ENCODE data around the gene EML1. TPM values are rescaled to one million over a fixed set of nuclear protein-coding genes. Genes with fewer than 3 reads are reported as not detected.

The EML1 gene
- total RNA-seq, 1 donor from 2014 or later, result 92.9 TPM

DNA sequence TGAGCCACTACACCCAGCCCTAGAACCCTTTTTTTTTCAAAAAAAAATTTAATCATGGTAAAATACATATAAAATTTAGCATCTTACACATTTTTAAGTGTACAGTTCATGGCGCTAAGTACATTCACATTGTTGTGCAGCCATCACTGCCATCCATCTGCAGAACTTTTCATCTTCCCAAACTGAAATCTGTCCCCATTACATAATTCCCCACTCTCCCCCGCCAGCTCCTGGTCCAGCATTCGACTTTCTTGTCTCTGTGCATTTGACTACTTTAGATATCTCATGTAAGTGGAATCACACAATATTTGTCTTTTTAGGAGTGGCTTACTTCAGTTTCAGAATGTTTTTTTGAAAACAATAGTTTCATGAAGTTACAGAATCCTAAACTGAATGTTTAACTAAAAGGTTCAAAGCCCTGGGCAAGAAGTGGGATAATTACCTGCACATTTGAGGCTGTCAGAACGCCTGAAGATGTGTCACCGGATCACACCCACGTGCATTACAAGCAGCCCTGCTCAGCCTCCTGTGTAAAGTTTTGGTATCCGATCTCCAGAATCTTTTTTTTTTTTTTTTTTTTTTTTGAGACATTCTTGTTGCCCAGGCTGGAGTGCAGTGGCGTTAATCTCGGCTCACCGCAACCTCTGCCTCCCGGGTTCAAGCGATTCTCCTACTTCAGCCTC is 12.7 kb downstream of the EML1 start:
- no peak for DNase-seq

DNA sequence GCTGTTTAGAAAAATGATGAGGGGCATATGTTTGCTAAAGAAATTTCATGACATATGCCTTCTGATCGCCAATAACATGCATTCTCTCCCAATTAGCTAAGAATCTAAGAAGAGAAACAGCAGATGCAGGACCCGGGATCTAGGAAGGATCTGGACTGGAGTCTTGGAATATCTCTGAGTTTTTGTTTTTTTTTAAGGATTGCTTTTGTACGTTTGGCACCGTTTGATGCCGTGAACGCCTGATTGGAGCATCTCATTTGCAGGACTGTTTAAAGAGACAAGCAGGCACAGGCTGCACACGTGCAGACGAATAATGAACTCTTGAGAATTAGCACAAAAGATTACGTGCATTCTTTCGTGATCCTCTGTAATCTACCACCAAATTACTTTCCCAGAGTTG is 13.6 kb downstream of the EML1 start:
- DNase-seq, result peak; percentile 78

DNA sequence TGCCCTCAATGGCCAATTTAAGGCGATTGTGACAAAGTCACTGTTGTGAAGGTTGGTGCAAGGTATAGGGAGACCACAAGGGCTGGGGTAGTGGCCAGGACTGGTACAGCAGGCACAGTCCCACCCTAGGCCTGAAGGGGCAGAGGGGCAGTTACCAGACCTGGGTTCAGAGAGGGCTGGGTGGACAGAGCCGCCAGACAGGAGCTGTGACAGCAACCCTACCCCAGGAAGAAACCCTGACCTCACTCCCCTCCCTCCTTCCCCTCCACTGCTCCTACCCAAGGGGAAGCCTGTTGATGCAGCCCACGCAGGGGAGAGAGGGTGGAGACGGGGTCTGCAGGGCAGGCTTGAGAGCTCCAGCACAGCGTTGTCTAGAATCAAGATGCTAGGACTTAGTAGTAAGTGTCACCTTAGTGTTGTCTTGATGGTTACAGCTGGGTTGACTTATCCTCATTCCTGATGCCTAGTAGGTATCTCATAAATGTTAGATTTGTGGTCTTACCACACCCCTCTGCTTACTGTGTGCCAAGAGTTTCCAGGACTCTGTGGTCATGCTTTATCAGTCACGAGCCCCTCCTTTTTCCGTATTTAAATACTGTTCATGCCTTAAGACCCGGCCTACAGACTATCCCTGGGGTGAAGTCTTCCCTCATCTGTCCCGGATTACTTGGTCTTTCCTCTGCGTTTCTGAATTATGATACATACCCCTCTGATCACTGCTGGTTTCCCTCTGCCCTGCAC is 14.4 kb downstream of the EML1 start:
- DNase-seq, result peak; percentile 27

DNA sequence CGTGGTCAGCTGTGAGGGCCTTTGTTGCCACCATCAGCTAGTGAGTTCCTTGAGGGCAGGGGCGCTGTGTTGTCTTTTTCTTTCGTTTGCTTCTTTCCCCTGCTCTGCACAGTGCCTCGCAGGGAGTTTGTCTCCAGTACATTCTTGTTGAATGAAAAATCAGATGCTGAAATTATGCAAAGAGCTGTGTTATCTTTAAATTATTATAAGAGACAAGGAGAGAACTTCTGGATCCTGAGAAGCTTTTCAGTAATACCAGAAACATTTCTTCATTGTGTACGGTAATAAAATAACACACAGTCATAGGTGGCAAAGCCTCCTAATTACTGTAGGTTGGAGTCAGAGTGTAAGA is 14.9 kb downstream of the EML1 start:
- no peak for DNase-seq

DNA sequence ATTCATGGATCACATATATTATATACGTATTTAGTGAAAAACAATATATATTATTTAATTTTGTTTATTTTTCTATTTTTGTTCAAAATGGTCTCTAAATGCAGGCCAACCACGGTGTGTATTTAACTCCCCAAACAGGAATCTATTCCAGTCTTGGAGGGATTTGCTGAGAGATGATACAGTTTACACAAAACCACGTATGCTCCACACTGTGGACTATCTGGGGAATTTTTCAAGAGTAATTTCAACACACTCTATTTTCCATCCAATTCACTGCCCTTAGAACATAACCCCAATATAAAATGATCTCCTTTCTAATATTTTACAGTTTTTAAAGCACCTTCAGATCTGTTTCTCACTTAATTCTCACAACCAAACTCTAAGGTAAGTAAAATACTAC is 15.3 kb downstream of the EML1 start:
- DNase-seq, result no peak

DNA sequence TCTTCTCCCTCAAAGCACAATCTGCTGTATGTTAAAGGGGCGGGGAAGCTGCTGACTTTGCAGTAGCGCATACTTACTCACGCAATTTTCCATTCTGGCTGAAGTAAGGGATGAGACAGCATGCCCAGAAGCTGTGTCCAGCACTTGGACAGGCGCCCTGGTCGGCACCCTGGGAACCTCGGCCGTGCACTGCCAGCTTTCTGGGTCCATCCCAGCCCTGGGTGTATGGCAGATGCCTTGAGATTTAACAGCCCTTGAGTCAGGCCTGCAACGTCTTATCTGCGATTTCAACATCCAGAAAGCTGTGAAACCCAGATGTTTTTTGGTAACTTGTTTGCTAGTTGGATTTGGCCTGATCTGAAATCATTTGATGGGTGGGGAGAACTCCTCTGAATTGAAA is 16.1 kb downstream of the EML1 start:
- peak; percentile 58 for DNase-seq

DNA sequence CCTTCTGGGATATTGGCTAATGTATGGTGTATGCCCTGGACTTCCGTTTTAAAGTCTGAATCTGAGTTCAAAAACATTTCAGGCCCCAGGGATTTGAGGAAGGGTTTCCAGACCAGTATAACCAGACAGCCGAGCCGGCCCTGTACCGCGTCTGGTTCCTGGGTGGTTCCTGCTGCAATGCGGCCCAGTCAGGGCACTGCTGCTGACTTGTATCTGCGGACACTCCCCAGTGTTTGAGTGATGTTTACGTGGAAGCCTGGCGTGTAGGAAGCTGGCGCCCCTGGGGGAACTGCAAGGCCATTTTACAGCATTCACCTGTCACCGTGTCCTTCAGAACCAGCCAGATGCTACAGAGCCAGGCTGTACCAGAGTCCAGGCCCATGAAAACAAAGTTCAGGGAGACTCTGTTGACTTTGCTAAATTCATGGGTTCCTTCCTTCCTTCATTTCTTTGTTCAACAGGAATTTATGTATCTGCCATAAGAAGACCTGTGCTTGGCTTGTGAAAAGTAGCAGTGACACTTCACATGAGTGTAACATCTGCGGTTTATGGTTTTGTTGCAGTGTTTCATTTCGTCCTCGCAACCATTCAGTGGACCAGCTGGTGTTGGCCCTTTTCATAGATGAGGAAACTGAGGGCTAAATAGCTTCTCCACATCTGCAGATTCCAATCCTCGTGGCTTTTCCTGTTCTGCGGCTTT is 16.8 kb downstream of the EML1 start:
- no peak for DNase-seq

DNA sequence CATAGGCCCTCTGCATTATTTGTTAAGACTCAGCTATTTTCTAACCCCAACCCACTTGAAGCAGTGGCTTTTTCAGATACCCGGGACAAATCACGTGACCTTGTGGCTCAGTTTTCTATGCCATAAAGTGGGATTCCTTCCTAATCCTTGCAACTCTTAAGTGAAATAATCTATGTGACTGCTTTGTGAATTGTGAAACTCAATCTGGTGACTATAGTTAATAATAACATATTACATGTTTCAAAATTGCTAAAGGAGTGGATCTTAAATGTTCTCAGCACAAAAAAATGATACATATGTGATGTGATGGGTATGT is 17.3 kb downstream of the EML1 start:
- no peak for DNase-seq

DNA sequence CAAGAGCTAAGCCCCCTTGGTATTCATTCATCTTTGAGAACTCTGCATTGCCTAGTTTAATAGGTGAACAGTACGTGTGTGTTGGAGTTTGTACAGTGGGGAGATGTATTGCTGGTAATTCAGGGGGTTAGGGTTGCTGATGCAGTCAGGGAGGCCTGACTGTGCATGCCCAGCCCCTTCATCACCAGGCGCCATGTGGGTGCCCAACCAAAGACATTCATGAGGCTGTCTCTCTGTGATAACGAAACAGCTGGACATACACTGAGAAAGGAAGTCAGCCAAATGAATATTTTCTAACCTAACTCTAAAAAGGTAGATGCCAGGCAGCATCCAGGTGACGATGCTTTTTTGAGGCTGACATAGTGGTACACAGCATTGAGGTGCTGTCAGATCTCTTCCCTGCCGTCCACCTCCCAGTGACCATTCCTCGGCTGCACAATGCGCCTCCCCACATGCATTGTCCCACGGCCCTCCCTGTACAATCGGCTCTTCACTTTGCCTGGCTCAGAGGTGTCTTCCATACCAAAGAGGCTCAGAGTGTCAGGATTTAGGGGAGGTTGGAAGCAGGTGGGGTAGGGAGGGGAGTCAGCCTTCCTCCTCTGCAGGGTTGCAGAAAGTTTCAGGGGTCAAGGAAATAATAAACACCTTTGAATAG is 19.0 kb downstream of the EML1 start:
- no peak for DNase-seq

DNA sequence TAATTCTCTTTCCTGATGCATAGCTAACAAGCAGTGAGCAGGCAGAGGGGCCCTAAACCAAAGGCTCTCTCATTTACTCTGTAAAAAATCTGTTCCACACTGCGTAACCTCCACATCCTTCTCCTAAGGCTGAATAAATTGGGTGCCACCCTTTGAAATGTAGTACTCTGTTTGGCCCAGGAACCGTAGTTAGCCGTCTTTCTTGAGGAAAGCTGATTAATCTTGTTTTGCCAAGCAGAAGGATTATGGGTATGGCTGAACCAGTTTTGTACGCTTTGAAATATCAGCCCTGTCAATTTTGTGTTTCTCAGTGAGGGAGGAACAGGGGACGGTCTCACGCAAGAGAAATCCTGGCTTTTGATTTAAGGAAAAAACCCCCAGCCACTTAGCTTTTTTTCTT is 19.7 kb downstream of the EML1 start:
- DNase-seq, result no peak

DNA sequence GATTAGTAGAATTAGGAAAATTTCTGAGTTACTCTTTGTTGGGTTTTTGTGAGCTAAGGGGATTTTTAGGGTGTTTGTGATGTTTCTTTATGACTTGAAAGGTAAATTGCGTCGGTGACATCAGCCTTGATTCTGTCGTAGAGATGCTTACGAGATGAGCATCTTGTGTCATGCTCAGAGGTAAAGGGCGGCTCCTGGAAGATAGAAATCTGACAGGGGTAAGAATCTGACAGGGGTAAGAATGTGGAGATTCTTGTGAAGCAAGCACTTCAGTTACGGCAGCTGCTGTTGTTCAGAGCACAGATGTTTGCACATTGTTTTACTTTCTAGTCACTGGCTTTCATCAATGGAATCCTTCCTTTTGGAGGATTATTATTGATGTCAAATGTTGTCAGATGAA is 22.5 kb downstream of the EML1 start:
- peak; percentile 45 for DNase-seq

DNA sequence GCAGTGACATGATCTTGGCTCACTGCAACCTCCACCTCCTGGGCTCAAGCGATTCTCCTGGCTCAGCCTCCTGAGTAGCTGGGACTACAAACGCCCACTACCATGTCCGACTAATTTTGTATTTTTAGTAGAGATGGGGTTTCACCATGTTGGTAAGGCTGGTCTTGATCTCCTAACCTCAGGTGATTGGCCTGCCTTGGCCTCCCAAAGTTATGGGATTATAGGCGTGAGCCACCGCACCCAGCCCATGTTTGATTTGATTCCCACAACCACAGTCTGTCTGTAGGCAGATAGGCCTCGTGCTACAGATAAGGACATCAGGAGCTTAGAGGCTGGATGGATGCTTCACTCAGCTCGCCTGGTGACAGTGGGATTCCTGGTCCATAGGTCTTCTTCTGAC is 23.0 kb downstream of the EML1 start:
- DNase-seq, result no peak

DNA sequence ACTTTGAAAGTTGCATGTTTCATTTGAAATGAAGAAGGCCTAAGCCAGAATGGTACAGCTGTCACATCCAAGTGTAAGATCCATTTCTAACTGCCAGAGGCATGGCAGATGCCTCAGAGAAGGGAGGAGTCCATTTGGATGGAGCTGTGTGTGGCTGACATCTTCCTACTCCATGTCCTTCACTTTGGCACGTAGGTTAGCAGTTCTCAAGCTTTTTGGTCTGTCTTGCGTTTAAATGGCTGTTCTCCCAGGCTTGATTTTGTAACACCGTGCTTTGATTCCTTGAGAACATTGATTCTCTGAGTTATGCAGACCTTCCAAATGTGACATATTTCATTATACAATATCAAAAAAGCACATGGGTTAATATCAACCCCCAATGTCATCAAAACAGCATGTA is 23.4 kb downstream of the EML1 start:
- no peak for DNase-seq

DNA sequence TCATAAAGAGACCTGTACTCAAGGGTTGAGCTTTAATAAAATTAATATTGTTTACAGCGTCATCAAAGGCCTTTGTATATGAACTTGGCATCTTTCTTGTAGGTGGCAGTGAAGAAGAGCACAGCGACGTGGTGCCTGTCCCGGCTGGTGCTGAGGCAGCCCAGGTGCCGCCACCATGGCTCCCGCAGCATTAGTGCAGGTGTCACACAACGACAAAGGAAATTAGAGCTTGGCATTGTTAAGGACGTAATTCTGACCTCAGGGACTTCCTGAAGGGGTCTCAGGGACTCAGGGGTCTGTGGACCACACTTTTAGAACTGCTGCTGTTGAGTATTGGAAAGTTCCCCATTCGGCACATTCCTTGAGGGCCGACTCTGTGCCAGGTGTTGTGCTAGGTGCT is 24.1 kb downstream of the EML1 start:
- DNase-seq, result no peak

DNA sequence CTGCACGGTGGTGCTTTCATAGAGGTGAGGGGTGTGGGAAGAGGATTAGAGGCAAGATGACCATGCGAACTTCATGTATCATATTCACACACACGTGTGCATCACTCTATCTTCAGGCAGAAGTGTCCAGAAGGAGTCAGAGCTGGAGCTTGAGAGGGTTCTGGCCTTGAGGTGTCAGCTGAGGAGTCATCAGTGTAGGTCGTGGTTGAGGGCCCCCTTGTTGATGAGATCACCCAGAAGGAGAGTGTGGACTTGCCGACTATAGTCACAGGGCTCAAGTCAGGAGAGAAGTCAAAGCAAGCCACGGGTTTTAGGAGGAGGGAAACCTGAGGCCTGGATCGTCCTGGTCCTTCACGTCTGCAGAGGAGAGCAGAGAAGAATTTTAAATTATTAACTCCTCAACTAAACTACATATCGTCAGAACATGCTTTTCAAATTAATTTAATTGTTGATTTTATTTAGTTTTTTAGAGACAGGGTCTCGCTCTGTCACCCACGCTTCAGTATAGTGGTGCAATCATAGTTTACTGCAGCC is 25.4 kb downstream of the EML1 start:
- no peak for DNase-seq

DNA sequence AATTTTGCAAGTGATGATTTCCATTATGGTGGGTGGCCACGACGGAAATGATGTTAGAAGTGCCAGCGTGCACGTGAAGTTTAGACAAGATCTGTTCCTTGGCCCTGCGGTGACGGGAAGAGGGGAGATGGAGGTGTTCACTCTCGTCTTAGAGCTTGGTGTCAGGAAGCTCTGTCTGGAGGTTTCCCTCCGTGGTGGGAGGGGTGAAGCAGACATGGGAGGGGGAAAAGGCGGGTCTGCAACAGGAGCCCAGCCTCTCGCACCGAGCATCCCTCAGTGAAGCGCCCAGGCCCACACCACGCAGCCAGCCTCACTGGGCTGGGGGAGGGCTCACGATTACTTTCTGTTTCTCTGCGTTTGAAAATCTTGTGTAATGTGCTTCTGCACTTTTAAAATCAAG is 26.3 kb downstream of the EML1 start:
- no peak for DNase-seq

DNA sequence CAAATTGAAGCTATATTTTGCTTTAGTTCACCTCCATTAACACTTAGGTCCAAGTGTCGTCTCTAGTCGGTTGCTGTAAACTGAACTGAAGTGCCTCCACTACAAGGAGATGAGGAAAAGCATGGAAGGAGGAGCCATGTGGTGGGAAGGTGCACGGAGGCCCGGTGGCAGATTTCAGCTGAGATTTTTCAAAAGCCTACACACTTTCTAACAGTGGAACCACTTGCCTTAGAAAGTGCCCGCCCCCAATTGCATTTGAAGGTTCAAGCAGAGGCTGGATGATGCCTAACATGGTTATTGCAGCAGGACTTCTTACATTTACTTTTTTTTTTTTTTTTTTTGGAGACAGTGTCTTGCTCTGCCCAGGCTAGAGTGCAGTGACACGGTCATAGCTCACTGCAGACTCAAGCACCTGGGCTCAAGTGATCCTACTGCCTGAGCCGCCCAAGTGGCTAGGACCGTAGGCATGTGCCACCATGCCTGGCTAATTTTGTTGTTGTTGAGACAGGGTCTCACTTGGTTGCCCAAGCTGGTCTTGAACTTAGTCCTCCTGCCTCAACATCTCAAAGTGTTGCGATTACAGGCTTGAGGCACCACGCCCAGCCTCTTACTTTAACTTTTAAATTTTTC is 27.6 kb downstream of the EML1 start:
- no peak for DNase-seq

DNA sequence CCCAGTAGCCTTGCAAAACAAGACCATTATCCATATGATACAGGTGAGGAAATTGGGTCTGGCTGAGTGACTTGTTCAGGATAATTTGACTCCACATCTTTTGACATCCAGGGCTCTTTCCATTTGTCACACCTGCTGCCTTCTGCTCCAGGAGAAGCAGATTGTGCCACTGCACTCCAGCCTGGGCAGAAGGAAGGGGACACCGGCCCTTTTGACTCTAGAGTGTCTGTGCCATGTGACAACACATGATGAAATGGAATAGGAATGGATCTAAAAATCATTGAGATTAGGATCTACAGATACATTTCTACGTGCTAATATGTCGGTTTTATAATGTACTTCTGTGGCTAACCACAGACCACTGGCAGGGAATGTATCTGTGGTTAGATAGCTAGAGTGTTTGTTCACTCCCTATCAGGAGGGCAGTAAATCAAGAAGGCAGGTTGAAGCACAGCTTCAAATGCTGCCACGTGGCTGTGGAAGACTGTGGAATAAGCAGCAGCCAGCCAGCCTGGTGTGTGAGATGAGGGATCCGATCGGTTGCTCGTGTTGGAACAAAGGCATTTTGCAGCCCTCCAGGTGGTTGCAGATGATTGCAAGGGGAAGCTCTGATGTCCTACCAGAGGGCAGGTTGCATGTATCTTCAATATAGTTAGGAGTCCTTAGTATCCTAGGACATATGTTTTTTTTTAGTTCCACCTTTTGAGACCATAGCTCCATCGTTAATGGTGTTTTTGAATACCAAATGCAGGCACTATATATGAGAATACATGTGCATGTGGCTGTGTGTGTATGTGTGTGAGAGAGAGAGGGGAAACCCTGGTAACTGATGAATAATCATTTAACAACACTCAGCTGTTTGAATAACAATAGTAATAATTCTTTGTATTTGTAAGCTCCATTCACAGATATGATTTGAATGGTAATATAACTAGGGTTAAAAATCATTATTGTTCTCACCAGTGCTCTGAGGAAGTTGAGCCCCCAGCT is 28.6 kb downstream of the EML1 start:
- no peak for DNase-seq

DNA sequence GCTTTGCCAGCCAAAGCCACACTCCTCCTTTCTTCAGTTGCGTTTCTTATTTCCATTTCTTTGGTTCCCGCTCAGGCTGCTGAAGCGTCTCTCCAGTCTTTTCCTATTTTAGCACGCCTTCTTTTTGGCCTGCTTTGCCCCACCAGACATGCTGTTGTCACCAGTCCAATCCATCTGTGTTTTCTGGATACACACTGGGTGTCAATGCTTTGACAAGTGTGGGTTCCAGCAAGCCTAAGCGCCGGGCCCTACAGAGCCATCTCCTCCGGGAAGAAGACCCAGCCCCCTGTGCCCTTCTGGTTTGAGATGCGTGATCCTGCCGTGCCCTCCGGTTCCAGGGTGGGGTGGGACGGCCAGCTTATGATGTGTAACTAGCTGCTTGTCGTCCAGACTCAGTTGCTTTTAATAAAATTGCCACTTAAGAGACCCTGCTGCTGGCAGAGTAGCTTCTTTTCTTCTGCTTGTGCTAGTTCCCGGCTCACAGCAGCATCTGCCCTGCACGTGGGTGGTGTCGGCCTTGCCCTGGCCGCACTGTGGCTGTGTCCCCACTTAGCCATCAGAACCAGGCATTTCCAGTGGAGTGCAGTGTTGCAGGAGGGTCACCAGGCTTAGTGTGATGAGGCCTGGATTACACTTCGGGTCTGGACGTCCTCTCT is 29.7 kb downstream of the EML1 start:
- no peak for DNase-seq

DNA sequence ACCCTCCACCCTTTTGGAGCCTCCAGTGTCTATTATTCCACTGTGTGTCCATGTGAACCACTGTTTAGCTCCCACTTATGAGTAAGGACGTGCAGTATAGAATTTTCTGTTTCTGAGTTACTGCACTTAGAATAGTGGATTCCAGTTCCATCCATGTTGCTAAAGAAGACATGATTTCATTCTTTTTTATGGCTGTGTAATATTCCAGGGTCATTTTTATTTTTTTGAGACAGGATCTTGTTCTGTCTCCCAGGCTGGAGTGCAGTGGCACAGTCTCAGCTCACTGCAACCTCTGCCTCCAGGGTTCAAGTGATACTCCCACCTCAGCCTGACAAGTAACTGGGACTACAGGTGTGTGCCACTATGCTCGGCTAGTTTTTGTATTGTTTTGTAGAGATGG is 31.6 kb downstream of the EML1 start:
- no peak for DNase-seq

DNA sequence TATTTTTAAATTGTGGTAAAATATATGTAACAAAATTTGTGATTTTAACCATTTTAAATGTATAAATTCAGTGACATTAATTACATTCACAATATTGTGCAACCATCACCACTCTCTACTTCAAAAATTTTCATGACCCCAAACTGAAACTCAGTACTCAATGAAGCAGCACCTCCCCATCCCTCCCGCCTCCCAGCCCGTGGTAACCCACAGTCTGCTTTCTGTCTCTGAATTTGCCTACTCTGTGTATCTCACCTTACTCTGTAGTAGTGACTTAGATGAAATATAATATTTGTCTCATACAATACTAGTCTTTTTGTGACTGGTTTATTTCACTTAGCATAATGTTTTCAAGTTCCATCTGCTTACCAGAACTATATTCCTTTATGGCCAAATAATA is 36.2 kb downstream of the EML1 start:
- no peak for DNase-seq

All from tongue (tissue), 2 donors.